SK-N-SH treated with all-trans-retinoic acid at 6 μM for 48 hours (cell line): ENCODE measurements around the gene BICD1.

Source experiments
- ATAC-seq: fragments of 200-7000 bp; cut with Tn5 transposase; 3 replicates; pipeline ENCODE4 v1.9.1; 2020; ENCODE audit warnings: mild to moderate bottlenecking, moderate library complexity
- ARNTL ChIP-seq: fragments of 450-650 bp; formaldehyde crosslinking; IDR thresholded peaks from 2 replicates; pipeline ENCODE4 v1.5.0; 2020; ENCODE audit warnings: low read depth, mild to moderate bottlenecking, moderate library complexity, borderline replicate concordance
- BACH2 ChIP-seq: fragments of 250-450 bp; sonication (Bioruptor Pico); IDR thresholded peaks from 2 replicates; pipeline ENCODE4 v1.9.0; 2021; ENCODE audit warnings: mild to moderate bottlenecking, borderline replicate concordance
- ESRRG ChIP-seq: fragments of 250-450 bp; sonication (Bioruptor Pico); IDR thresholded peaks from 2 replicates; pipeline ENCODE4 v1.6.1; 2021; ENCODE audit warnings: mild to moderate bottlenecking
- GLIS3 ChIP-seq: fragments of 250-450 bp; sonication (Bioruptor Pico); IDR thresholded peaks from 2 replicates; pipeline ENCODE4 v1.5.0; 2020; ENCODE audit warnings: mild to moderate bottlenecking, moderate library complexity
- ISL1 ChIP-seq: fragments of 250-450 bp; sonication (Bioruptor Pico); IDR thresholded peaks from 2 replicates; pipeline ENCODE4 v2.1.2; 2022; ENCODE audit warnings: mild to moderate bottlenecking, moderate library complexity
- OSR1 ChIP-seq: fragments of 250-450 bp; sonication (Bioruptor Pico); IDR thresholded peaks from 2 replicates; pipeline ENCODE4 v1.8.0; 2022; ENCODE audit warnings: moderate library complexity, mild to moderate bottlenecking, inconsistent platforms
- POU6F1 ChIP-seq: fragments of 250-450 bp; sonication (Bioruptor Pico); IDR thresholded peaks from 2 replicates; pipeline ENCODE4 v1.8.0; 2021; ENCODE audit warnings: low read depth, mild to moderate bottlenecking, moderate library complexity, borderline replicate concordance
- PPARA ChIP-seq: fragments of 250-450 bp; sonication (Bioruptor Pico); IDR thresholded peaks from 2 replicates; pipeline ENCODE4 v1.5.0; 2020; ENCODE audit warnings: mild to moderate bottlenecking, borderline replicate concordance
- TCF4 ChIP-seq: fragments of 250-450 bp; sonication (Bioruptor Pico); IDR thresholded peaks from 2 replicates; pipeline ENCODE4 v1.8.0; 2021; ENCODE audit warnings: mild to moderate bottlenecking, moderate library complexity, borderline replicate concordance
- TOX ChIP-seq: fragments of 250-450 bp; sonication (Bioruptor Pico); IDR thresholded peaks from 2 replicates; pipeline ENCODE4 v1.8.0; 2021; ENCODE audit warnings: mild to moderate bottlenecking, moderate library complexity, borderline replicate concordance
- ZFP3 ChIP-seq: fragments of 250-450 bp; sonication (Bioruptor Pico); IDR thresholded peaks from 2 replicates; pipeline ENCODE4 v1.5.0; 2020; ENCODE audit warnings: mild to moderate bottlenecking, moderate library complexity
- ZFP30 ChIP-seq: fragments of 450-650 bp; formaldehyde crosslinking; IDR thresholded peaks from 2 replicates; pipeline ENCODE4 v1.5.0; 2022; ENCODE audit warnings: mild to moderate bottlenecking, moderate library complexity
- ZNF565 ChIP-seq: fragments of 450-650 bp; formaldehyde crosslinking; conservative IDR thresholded peaks from 2 replicates; pipeline ENCODE4 v1.5.0; 2020; ENCODE audit warnings: low read depth, mild to moderate bottlenecking, moderate library complexity
- ZNF70 ChIP-seq: fragments of 450-650 bp; formaldehyde crosslinking; IDR thresholded peaks from 2 replicates; pipeline ENCODE4 v1.5.0; 2020; ENCODE audit warnings: mild to moderate bottlenecking, moderate library complexity
- TF ChIP-seq, protein P1 (sequence below): fragments of 250-450 bp; sonication (Bioruptor Pico); IDR thresholded peaks from 2 replicates; pipeline ENCODE4 v1.5.0; 2020; ENCODE audit warnings: mild to moderate bottlenecking, moderate library complexity
- TF ChIP-seq, protein P2 (sequence below): fragments of 250-450 bp; sonication (Bioruptor Pico); IDR thresholded peaks from 2 replicates; pipeline ENCODE4 v1.5.1; 2021; ENCODE audit warnings: mild to moderate bottlenecking, moderate library complexity
- TF ChIP-seq, protein P3 (sequence below): fragments of 250-450 bp; sonication (Bioruptor Pico); IDR thresholded peaks from 2 replicates; pipeline ENCODE4 v1.5.1; 2020; ENCODE audit warnings: low read depth, mild to moderate bottlenecking, moderate library complexity
- TF ChIP-seq, protein P4 (sequence below): fragments of 250-450 bp; sonication (Bioruptor Pico); IDR thresholded peaks from 2 replicates; pipeline ENCODE4 v1.8.0; 2020; ENCODE audit warnings: mild to moderate bottlenecking, moderate library complexity, borderline replicate concordance

Gene BICD1

DNA sequence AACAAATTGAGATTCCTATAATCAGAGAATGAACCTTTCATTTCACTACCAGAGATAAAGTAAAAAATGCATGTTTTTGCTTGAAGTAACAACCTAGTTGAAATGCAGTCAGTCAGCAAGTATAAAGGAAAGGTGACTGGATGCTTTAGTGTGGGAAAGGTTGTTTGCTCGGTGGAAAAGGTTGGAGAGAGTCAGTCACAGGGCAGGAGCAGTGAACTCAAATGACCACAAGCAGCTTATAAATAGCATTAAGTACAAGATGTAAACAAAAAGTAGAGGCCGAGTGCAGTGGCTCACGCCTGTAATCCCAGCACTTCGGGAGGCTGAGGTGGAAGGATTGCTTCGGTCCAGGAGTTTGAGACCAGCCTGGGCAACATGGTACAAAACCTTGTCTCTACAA, 194.6 kb downstream of the BICD1 start (continued):
- TF ChIP-seq, protein P1, sequence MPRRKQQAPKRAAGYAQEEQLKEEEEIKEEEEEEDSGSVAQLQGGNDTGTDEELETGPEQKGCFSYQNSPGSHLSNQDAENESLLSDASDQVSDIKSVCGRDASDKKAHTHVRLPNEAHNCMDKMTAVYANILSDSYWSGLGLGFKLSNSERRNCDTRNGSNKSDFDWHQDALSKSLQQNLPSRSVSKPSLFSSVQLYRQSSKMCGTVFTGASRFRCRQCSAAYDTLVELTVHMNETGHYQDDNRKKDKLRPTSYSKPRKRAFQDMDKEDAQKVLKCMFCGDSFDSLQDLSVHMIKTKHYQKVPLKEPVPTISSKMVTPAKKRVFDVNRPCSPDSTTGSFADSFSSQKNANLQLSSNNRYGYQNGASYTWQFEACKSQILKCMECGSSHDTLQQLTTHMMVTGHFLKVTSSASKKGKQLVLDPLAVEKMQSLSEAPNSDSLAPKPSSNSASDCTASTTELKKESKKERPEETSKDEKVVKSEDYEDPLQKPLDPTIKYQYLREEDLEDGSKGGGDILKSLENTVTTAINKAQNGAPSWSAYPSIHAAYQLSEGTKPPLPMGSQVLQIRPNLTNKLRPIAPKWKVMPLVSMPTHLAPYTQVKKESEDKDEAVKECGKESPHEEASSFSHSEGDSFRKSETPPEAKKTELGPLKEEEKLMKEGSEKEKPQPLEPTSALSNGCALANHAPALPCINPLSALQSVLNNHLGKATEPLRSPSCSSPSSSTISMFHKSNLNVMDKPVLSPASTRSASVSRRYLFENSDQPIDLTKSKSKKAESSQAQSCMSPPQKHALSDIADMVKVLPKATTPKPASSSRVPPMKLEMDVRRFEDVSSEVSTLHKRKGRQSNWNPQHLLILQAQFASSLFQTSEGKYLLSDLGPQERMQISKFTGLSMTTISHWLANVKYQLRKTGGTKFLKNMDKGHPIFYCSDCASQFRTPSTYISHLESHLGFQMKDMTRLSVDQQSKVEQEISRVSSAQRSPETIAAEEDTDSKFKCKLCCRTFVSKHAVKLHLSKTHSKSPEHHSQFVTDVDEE (CRISPR knock-in tag) = no peak

GRCh38 chr12:32302218-32303173, 195.8 kb downstream of the BICD1 start:
- peak; percentile 86 for ATAC-seq
- no peak for TF ChIP-seq BACH2 (CRISPR knock-in tag)
- no peak for TF ChIP-seq ZNF70
- TF ChIP-seq, protein P2, sequence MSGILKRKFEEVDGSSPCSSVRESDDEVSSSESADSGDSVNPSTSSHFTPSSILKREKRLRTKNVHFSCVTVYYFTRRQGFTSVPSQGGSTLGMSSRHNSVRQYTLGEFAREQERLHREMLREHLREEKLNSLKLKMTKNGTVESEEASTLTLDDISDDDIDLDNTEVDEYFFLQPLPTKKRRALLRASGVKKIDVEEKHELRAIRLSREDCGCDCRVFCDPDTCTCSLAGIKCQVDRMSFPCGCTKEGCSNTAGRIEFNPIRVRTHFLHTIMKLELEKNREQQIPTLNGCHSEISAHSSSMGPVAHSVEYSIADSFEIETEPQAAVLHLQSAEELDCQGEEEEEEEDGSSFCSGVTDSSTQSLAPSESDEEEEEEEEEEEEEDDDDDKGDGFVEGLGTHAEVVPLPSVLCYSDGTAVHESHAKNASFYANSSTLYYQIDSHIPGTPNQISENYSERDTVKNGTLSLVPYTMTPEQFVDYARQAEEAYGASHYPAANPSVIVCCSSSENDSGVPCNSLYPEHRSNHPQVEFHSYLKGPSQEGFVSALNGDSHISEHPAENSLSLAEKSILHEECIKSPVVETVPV = no peak
- no peak for TF ChIP-seq ESRRG (CRISPR knock-in tag)
- TF ChIP-seq ISL1 = no peak
- no peak for TF ChIP-seq TCF4 (CRISPR knock-in tag)
- TF ChIP-seq ZFP3 (CRISPR knock-in tag) = no peak
- no peak for TF ChIP-seq ZNF565
- TF ChIP-seq, protein P1 (CRISPR knock-in tag) = no peak
- no peak for TF ChIP-seq ARNTL (CRISPR knock-in tag)
- TF ChIP-seq PPARA (CRISPR knock-in tag) = no peak
- no peak for TF ChIP-seq POU6F1 (CRISPR knock-in tag)
- TF ChIP-seq GLIS3 (CRISPR knock-in tag) = no peak
- TF ChIP-seq TOX (CRISPR knock-in tag) = no peak
- no peak for TF ChIP-seq ZFP30
- no peak for TF ChIP-seq OSR1
- TF ChIP-seq, protein P3, sequence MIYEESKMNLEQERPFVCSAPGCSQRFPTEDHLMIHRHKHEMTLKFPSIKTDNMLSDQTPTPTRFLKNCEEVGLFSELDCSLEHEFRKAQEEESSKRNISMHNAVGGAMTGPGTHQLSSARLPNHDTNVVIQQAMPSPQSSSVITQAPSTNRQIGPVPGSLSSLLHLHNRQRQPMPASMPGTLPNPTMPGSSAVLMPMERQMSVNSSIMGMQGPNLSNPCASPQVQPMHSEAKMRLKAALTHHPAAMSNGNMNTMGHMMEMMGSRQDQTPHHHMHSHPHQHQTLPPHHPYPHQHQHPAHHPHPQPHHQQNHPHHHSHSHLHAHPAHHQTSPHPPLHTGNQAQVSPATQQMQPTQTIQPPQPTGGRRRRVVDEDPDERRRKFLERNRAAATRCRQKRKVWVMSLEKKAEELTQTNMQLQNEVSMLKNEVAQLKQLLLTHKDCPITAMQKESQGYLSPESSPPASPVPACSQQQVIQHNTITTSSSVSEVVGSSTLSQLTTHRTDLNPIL (CRISPR knock-in tag) = no peak
- TF ChIP-seq, protein P4, sequence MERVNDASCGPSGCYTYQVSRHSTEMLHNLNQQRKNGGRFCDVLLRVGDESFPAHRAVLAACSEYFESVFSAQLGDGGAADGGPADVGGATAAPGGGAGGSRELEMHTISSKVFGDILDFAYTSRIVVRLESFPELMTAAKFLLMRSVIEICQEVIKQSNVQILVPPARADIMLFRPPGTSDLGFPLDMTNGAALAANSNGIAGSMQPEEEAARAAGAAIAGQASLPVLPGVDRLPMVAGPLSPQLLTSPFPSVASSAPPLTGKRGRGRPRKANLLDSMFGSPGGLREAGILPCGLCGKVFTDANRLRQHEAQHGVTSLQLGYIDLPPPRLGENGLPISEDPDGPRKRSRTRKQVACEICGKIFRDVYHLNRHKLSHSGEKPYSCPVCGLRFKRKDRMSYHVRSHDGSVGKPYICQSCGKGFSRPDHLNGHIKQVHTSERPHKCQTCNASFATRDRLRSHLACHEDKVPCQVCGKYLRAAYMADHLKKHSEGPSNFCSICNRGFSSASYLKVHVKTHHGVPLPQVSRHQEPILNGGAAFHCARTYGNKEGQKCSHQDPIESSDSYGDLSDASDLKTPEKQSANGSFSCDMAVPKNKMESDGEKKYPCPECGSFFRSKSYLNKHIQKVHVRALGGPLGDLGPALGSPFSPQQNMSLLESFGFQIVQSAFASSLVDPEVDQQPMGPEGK (CRISPR knock-in tag) = no peak
